Endodermal cell (in vitro differentiated cells): ENCODE measurements around the gene SQSTM1. TPM values are rescaled to one million over a fixed set of nuclear protein-coding genes. Genes with fewer than 3 reads are reported as not detected.
A peak's percentile ranks its signal among the peaks of the same experiment; 100 is the strongest.

ENCODE experiments used
- DNase-seq: peaks from one replicate; pipeline ENCODE4 v3.0.0-alpha.2; 2017
- H3K27ac ChIP-seq: 2 replicates; pipeline ENCODE4 v1.5.1; 2013; ENCODE audit warnings: mild to moderate bottlenecking, low read depth, low read length, moderate library complexity
- H3K27me3 ChIP-seq: 2 replicates; pipeline ENCODE4 v1.6.1; 2013; ENCODE audit warnings: mild to moderate bottlenecking, low read length, moderate library complexity; ENCODE audit not compliant: insufficient read depth, control insufficient read depth, poor library complexity, severe bottlenecking
- H3K36me3 ChIP-seq: 2 replicates; pipeline ENCODE4 v1.7.0; 2013; ENCODE audit warnings: mild to moderate bottlenecking, low read length, moderate library complexity; ENCODE audit not compliant: control insufficient read depth, insufficient read depth
- H3K4me1 ChIP-seq: one replicate; pipeline ENCODE4 v1.7.0; 2013; ENCODE audit warnings: low read length; ENCODE audit not compliant: control insufficient read depth, insufficient read depth
- H3K4me3 ChIP-seq: 2 replicates; pipeline ENCODE4 v1.5.1; 2013; ENCODE audit warnings: mild to moderate bottlenecking, low read length, moderate library complexity
- H3K9ac ChIP-seq: 2 replicates; pipeline ENCODE4 v1.6.1; 2013; ENCODE audit warnings: mild to moderate bottlenecking, low read length, moderate library complexity; ENCODE audit not compliant: poor library complexity, severe bottlenecking; ENCODE audit errors: extremely low read depth
- H3K9me3 ChIP-seq: 2 replicates; pipeline ENCODE4 v1.6.1; 2013; ENCODE audit warnings: mild to moderate bottlenecking, low read length, moderate library complexity; ENCODE audit not compliant: control insufficient read depth
- H3K27ac Mint-ChIP-seq: 2 replicates; pipeline ENCODE4 v1.8.0; 2020; ENCODE audit warnings: mixed read lengths
- H3K27me3 Mint-ChIP-seq: 2 replicates; pipeline ENCODE4 v1.8.0; 2021; ENCODE audit warnings: mild to moderate bottlenecking, mixed read lengths; ENCODE audit not compliant: insufficient read depth
- H3K36me3 Mint-ChIP-seq: 2 replicates; pipeline ENCODE4 v1.8.0; 2020; ENCODE audit warnings: low read depth, mixed read lengths
- H3K4me1 Mint-ChIP-seq: 2 replicates; pipeline ENCODE4 v1.8.0; 2020; ENCODE audit warnings: mixed read lengths
- H3K4me3 Mint-ChIP-seq: 2 replicates; pipeline ENCODE4 v1.8.0; 2020; ENCODE audit warnings: mild to moderate bottlenecking, moderate library complexity, mixed read lengths
- H3K9me3 Mint-ChIP-seq: 2 replicates; pipeline ENCODE4 v1.8.0; 2020; ENCODE audit warnings: mild to moderate bottlenecking, mixed read lengths
- WGBS, 2 experiments: methylation state at CpG; one replicate each; pipeline versions ENCODE4 v1.1.5 to v1.1.7; 2013; ENCODE audit warnings: missing lambda C conversion rate in 2 of 2, mixed read lengths in 1 of 2; ENCODE audit not compliant: insufficient coverage in 1 of 2, insufficient read length in 1 of 2; 5-methylcytosine and 5-hydroxymethylcytosine counted together
- total RNA-seq, 2 donors: library from RNA; stranded (reverse); fragmentation: NEBNext Ultra II Directional in 1 of 2; extraction: Animal tissue kit (Norgen Biotek cat#: 25700) in 1 of 2; gene quantifications; 2 replicates in 1 of 2; 3 replicates in 1 of 2; pipeline ENCODE4 v1.2.1, GENCODE V29; 2021
- TF ChIP-seq, protein P1 (sequence below): fragments of 200-600 bp; sonication (generic); conservative IDR thresholded peaks from 2 replicates; pipeline ENCODE4 v1.5.0; 2021; ENCODE audit warnings: antibody characterized with exemption, mild to moderate bottlenecking

The SQSTM1 gene
- total RNA-seq, 2 donors from 2014 or later = 134 to 172 TPM

- Histone ChIP-seq H3K9me3 (no peaks in the 10 kb centered on the region), H3K36me3 (peaks cover 20% of the 10 kb centered on the region), H3K4me1 (peaks cover 2% of the 10 kb centered on the region), H3K4me3 (peak overlapping the region; percentile 78), H3K27ac (no peak overlapping the region), H3K27me3 (no peaks in the 10 kb centered on the region), H3K9ac (no peak overlapping the region)
- no peak for DNase-seq
- Mint-ChIP-seq H3K27me3 (no peaks in the 10 kb centered on the region), H3K4me1 (peaks cover 13% of the 10 kb centered on the region), H3K9me3 (no peaks in the 10 kb centered on the region), H3K27ac (no peak overlapping the region), H3K36me3 (peaks cover 8% of the 10 kb centered on the region), H3K4me3 (peak overlapping the region; percentile 73)
- WGBS, 2 experiments = 93 to 98% methylated on average over 7 to 8 of the region's 8 CpGs
- TF ChIP-seq, protein P1, sequence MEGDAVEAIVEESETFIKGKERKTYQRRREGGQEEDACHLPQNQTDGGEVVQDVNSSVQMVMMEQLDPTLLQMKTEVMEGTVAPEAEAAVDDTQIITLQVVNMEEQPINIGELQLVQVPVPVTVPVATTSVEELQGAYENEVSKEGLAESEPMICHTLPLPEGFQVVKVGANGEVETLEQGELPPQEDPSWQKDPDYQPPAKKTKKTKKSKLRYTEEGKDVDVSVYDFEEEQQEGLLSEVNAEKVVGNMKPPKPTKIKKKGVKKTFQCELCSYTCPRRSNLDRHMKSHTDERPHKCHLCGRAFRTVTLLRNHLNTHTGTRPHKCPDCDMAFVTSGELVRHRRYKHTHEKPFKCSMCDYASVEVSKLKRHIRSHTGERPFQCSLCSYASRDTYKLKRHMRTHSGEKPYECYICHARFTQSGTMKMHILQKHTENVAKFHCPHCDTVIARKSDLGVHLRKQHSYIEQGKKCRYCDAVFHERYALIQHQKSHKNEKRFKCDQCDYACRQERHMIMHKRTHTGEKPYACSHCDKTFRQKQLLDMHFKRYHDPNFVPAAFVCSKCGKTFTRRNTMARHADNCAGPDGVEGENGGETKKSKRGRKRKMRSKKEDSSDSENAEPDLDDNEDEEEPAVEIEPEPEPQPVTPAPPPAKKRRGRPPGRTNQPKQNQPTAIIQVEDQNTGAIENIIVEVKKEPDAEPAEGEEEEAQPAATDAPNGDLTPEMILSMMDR = no peak
These were observed 16.2 kb upstream of the SQSTM1 start for GRCh38 chr5:179804555-179804947.

DNA sequence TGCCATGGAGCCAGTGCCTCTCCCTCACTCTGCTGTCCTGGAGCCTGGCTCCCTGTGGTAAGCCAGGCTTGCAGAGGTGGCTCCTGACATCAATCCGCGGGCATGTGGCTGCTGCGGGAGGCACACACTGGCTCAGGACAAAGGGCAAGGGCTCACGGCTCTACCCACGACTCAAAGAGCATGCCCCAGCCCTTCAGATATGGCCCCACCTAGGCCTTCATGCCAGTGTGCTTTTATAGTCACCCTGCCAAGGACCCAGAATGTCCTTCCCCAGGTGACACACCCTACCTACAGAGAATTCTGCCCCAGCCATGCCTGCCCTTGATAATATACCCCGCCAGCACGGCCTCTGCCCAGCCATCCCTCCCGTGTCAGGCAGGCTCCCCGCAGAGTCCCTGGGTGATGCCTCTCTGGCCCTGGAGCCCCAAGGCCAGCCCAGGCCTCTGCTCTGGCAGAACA is 15.6 kb upstream of the SQSTM1 start:
- peak overlapping the region; percentile 78 for H3K4me3 ChIP-seq
- Mint-ChIP-seq H3K36me3 (peaks cover 4% of the 10 kb centered on the region), H3K9me3 (no peaks in the 10 kb centered on the region), H3K27me3 (no peaks in the 10 kb centered on the region), H3K4me3 (peak overlapping the region; percentile 73), H3K4me1 (peaks cover 13% of the 10 kb centered on the region), H3K27ac (peak overlapping the region; percentile 68)
- no peaks in the 10 kb centered on the region for H3K27me3 ChIP-seq
- 77 to 81% methylated on average over 7 to 9 of the region's 9 CpGs for WGBS, 2 experiments
- H3K9me3 ChIP-seq = no peaks in the 10 kb centered on the region
- peaks cover 15% of the 10 kb centered on the region for H3K36me3 ChIP-seq
- peaks cover 2% of the 10 kb centered on the region for H3K4me1 ChIP-seq
- peak overlapping the region; percentile 18 for H3K9ac ChIP-seq
- no peak for DNase-seq
- TF ChIP-seq, protein P1 = no peak
- H3K27ac ChIP-seq = no peak overlapping the region

DNA sequence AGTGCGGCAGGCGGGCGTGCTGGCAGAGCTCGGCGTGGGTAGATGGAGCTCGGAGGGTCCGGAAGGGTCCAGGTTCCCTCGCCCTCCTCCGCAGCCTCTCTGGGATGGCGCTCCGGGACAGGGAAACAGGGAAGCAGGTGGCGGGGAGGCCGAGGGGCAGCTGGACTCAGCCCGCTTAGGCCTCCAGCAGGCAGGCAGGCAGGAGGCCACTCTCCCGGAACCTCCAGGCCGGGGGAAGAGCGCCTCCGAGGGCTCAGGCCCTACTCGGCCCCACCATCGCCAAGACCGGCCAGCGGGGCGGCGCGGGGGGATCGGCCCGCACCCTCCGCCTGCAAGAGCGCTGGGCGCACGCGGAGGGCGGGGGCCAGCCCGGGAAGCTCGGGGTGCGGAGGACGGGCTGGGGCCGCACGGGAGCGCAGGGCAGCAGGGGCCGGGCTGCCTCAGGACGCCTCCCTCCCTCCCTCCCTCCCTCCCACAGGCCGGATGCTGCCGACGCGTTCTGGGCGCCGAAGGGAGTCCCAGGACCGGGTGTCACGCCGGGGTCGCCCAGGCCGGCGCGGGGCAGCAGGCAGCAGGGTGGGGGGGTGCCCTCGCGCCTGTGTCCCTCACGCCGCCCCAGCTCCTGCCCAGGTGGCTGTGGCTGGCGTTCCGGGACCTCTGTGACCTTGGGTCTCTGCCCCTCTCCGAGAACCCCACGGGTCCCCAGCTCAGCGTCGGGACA is 15.0 kb upstream of the SQSTM1 start:
- 2 to 9% methylated on average over 14 to 65 of the region's 65 CpGs for WGBS, 2 experiments
- H3K4me3 Mint-ChIP-seq = peak overlapping the region; percentile 73

More for the DNA sequence above, 15.0 kb upstream of the SQSTM1 start:
- H3K4me1 Mint-ChIP-seq = peaks cover 13% of the 10 kb centered on the region
- no peaks in the 10 kb centered on the region for H3K9me3 Mint-ChIP-seq
- peaks cover 13% of the 10 kb centered on the region for H3K36me3 ChIP-seq
- H3K36me3 Mint-ChIP-seq = peaks cover 6% of the 10 kb centered on the region
- TF ChIP-seq, protein P1 = no peak
- H3K9ac ChIP-seq = peak overlapping the region; percentile 18
- H3K9me3 ChIP-seq = no peaks in the 10 kb centered on the region
- H3K27ac Mint-ChIP-seq = peak overlapping the region; percentile 68
- H3K4me3 ChIP-seq = peak overlapping the region; percentile 78
- DNase-seq = peak; percentile 77
- no peaks in the 10 kb centered on the region for H3K27me3 Mint-ChIP-seq
- peaks cover 2% of the 10 kb centered on the region for H3K4me1 ChIP-seq
- H3K27me3 ChIP-seq = no peaks in the 10 kb centered on the region
- no peak overlapping the region for H3K27ac ChIP-seq
